ENCODE measurements around the gene NMT1.
A peak's percentile ranks its signal among the peaks of the same experiment; 100 is the strongest.

NMT1 gene

DNA sequence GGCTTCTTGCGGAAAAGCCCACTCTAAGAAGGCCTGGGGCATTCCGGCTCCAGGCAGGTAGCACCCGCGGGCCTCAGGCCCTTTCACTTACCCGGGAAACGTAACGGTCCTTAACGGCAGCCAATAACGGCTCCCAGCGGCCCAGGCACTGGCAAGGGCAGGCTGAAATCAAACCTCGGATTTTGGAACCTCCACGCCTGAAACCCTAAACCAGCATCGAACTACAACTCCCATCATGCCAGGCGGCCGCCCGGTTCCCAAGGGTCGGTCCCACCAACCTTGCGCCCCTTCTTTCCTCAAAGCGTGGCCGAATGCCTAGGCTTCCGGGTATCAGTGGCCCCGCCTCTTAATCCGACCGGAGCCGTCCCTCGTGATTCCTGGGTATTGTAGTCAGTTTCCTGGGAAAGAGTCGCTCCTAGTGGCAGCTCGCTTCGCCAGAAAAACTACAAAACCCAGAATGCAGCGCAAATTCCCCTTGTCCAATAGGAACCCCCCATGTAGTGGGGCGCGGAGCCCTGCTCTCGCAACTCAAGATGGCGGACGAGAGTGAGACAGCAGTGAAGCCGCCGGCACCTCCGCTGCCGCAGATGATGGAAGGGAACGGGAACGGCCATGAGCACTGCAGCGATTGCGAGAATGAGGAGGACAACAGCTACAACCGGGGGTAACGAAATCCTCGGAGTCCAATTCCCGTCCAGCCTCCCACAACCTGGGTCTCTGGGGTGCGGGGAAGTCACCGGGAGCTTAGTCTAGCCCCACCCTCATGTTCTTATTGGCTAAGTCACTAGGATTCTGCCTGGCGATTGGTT lies at the start of gene NMT1:
NMT1 (plus strand) TSS at position 521 of the 809 bp plus-strand sequence; CDS start at position 534, 13 bp downstream.
- no peak for FAIRE-seq
- TF ChIP-seq, protein P1, sequence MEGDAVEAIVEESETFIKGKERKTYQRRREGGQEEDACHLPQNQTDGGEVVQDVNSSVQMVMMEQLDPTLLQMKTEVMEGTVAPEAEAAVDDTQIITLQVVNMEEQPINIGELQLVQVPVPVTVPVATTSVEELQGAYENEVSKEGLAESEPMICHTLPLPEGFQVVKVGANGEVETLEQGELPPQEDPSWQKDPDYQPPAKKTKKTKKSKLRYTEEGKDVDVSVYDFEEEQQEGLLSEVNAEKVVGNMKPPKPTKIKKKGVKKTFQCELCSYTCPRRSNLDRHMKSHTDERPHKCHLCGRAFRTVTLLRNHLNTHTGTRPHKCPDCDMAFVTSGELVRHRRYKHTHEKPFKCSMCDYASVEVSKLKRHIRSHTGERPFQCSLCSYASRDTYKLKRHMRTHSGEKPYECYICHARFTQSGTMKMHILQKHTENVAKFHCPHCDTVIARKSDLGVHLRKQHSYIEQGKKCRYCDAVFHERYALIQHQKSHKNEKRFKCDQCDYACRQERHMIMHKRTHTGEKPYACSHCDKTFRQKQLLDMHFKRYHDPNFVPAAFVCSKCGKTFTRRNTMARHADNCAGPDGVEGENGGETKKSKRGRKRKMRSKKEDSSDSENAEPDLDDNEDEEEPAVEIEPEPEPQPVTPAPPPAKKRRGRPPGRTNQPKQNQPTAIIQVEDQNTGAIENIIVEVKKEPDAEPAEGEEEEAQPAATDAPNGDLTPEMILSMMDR (IDR thresholded peaks at IDR 0.05; ENCODE audit: insufficient read depth, missing control alignments) = no peak

DNA sequence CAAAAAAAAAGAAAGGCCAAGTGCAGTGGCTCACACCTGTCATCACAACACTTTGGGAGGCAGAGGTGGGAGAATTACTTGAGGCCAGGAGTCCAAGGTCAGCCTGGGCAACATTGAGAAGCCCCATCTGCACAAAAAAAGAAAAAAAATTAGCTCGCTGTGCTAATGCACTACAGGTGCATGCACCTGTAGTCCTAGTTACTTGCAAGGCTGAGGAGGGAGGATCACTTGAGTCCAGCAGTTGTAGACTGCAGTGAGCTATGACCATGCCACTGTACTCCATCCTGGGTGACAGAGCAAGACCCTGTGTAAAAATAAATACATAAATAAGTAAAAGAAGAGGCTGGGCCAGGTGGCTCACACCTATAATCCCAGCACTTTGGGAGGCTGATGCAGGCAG lies 49.4 kb upstream of the NMT1 start:
- DNase-seq (ENCODE audit: insufficient read length, low spot score) = no peak
- TF ChIP-seq, protein P1 (IDR thresholded peaks at IDR 0.05; ENCODE audit: insufficient read depth, missing control alignments) = no peak
- FAIRE-seq = no peak

More for the DNA sequence above, at the start of gene NMT1:
- DNase-seq (ENCODE audit: insufficient read length, low spot score) = peak; percentile 81

DNA sequence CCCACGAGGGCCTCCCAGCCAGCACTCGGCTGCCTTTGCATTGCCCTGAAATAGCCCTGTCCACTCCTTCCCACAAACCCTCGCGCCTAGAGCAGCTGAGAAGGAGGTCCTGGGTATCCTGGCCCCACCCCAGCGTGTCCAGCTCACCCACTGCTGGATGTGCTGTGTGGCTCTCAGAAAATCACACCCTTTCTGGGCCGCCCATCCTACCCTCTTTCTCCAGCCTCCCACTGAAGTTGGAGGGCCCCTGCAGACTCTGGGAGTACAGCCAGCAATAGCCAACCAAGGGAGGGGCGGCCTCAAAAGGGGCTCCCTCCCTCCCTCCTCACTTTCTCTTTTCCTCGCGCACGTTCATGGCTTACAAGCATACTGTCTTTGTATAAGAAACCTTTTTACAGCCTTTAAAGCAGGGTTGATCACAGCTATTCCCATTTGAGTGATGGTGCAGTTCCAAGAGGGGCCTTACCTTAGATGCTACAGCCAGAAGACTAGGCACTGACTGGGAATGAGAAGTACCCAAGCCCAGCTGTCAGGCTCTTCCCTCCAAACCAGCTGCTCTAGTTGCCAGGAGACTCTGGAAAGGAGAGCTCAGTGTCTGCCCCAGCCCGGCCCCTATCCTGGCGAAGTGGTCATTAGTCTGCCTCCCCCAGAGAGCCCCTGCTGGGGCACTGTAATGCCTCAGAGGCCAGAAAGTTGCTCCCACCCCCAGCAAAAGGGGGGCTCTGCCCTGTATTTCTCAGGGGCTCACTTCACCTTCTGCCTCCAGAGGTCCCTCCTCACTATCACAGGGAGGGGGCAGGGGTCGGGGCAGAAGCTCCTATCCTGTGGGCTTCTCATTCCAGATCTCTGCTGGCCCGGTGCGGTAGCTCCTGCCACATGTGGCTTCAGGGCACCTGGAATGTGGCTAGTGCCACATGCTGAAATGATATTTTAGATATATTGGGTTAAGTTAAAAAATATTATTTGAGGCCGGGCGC lies 47.8 kb upstream of the NMT1 start:
- DNase-seq (ENCODE audit: insufficient read length, low spot score) (no peak), FAIRE-seq (no peak)
- TF ChIP-seq, protein P1 (IDR thresholded peaks at IDR 0.05; ENCODE audit: insufficient read depth, missing control alignments) = no peak

DNA sequence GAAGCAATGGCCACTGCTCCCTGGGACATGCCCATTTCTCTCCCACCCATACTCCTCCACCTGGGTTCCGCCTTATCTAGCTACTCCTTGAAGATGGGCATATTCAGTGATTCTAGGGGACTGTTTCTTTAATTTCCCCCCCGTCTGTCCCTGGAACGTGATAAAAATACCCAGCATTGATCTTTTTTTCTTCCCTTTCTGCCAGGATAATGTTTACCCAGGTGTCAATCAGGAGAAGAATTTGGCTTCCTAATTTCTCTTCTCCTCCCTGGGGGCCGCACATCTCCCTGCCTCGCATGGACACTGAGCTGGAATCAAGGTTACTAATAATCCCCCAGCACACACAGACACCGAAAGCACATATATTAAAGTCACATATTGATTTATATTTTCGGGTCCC lies 44.9 kb upstream of the NMT1 start:
- DNase-seq (ENCODE audit: insufficient read length, low spot score) = no peak

DNA sequence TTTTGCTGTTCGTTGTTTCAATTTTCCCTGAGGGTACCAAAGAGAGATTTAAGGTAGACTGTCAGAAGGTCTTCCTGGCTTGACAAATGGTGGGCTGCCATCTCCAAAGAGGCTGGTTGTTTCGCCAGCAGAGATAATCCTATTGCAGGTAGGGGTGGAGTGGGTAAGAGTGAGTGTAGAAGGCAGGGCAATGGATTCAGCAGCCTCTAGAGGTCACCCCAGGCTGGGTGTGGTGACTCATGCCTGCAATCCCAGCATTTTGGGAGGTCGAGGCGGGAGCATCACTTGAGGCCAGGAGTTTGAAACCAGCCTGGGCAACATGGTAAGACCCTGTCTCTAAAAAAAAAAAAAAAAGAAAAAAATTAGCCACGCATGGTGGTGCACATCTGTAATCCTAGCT lies 44.3 kb upstream of the NMT1 start:
- no peak for DNase-seq (ENCODE audit: insufficient read length, low spot score)
- FAIRE-seq = no peak
- TF ChIP-seq, protein P1 (IDR thresholded peaks at IDR 0.05; ENCODE audit: insufficient read depth, missing control alignments) = peak; percentile 38

More for the DNA sequence above, 44.9 kb upstream of the NMT1 start:
- TF ChIP-seq, protein P1 (IDR thresholded peaks at IDR 0.05; ENCODE audit: insufficient read depth, missing control alignments) = no peak
- no peak for FAIRE-seq

DNA sequence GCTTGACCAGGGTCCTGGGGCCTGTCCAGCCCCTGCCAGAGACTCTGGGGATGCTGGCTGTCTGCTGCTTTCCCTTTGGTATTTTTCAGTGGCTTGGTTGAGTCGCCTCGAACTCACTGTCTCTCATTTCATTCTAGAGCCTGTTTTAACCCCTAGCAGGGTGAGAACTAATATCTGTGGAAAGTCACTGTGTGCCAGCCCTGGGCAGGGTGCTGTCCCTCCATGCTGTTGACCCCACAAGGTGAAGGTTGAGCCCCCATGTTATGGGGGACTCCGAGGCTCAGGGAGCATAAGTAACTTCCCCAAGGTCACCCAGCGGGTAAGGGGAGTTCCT lies 42.6 kb upstream of the NMT1 start:
- FAIRE-seq = no peak
- TF ChIP-seq, protein P1 (IDR thresholded peaks at IDR 0.05; ENCODE audit: insufficient read depth, missing control alignments) = no peak
- no peak for DNase-seq (ENCODE audit: insufficient read length, low spot score)
